Progenitor cell of endocrine pancreas (in vitro differentiated cells): ENCODE results near the gene BRPF1. TPM values are rescaled to one million over a fixed set of nuclear protein-coding genes. Genes with fewer than 3 reads are reported as not detected.
A peak's percentile ranks its signal among the peaks of the same experiment; 100 is the strongest.

ENCODE experiments used
- DNase-seq: peaks from one replicate; pipeline ENCODE4 v3.0.0; 2021; ENCODE audit warnings: low spot score; ENCODE audit not compliant: unreplicated experiment
- H3K27ac Mint-ChIP-seq: 2 replicates; pipeline ENCODE4 v1.8.0; 2021; ENCODE audit warnings: mild to moderate bottlenecking, moderate library complexity, mixed read lengths
- H3K27me3 Mint-ChIP-seq: 2 replicates; pipeline ENCODE4 v1.8.0; 2021; ENCODE audit warnings: mixed read lengths
- H3K36me3 Mint-ChIP-seq: 2 replicates; pipeline ENCODE4 v1.8.0; 2022; ENCODE audit warnings: mixed read lengths; ENCODE audit not compliant: insufficient read depth
- H3K4me1 Mint-ChIP-seq: 2 replicates; pipeline ENCODE4 v1.8.0; 2021; ENCODE audit warnings: low read depth, mixed read lengths
- H3K4me3 Mint-ChIP-seq: 2 replicates; pipeline ENCODE4 v1.8.0; 2021; ENCODE audit warnings: low read depth, mild to moderate bottlenecking, moderate library complexity, mixed read lengths
- H3K9me3 Mint-ChIP-seq: 2 replicates; pipeline ENCODE4 v1.8.0; 2021; ENCODE audit warnings: low read depth, mixed read lengths
- total RNA-seq: library from RNA; stranded (reverse); gene quantifications from 2 replicates; pipeline ENCODE4 v1.2.1, GENCODE V29; 2021
- TF ChIP-seq, protein P1 (sequence below): fragments of 200-600 bp; sonication (generic); IDR thresholded peaks from one replicate; pipeline ENCODE4 v1.5.0; 2021; ENCODE audit warnings: antibody characterized with exemption, mild to moderate bottlenecking; ENCODE audit not compliant: unreplicated experiment

BRPF1 gene
- total RNA-seq, 1 donor from 2014 or later: 25.6 TPM

DNA sequence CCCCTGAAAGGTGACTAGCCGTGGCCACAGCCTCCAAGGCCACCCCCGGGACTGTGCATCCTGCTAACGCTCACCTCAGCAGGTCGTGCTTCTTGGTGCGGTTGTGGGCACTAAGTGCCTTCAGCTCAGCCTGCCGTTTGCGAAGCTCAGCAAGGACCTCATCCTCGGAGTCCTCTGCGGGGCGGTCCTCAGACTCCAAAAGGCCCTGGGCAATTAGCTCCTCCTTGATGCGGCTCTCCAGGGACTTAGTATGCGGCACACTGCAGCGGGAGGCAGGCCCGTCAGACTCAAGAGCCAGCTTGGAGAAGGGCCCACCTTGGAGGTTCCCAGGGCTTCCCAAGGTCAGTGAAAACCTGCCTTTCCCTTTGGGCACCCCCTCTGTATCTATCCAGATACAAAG, 52.4 kb downstream of the BRPF1 start:
- Mint-ChIP-seq H3K27ac (no peak overlapping the region), H3K4me3 (no peak overlapping the region), H3K9me3 (no peaks in the 10 kb centered on the region), H3K36me3 (peaks cover 26% of the 10 kb centered on the region), H3K4me1 (no peaks in the 10 kb centered on the region), H3K27me3 (no peaks in the 10 kb centered on the region)
- no peak for DNase-seq
- TF ChIP-seq, protein P1, sequence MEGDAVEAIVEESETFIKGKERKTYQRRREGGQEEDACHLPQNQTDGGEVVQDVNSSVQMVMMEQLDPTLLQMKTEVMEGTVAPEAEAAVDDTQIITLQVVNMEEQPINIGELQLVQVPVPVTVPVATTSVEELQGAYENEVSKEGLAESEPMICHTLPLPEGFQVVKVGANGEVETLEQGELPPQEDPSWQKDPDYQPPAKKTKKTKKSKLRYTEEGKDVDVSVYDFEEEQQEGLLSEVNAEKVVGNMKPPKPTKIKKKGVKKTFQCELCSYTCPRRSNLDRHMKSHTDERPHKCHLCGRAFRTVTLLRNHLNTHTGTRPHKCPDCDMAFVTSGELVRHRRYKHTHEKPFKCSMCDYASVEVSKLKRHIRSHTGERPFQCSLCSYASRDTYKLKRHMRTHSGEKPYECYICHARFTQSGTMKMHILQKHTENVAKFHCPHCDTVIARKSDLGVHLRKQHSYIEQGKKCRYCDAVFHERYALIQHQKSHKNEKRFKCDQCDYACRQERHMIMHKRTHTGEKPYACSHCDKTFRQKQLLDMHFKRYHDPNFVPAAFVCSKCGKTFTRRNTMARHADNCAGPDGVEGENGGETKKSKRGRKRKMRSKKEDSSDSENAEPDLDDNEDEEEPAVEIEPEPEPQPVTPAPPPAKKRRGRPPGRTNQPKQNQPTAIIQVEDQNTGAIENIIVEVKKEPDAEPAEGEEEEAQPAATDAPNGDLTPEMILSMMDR: no peak

DNA sequence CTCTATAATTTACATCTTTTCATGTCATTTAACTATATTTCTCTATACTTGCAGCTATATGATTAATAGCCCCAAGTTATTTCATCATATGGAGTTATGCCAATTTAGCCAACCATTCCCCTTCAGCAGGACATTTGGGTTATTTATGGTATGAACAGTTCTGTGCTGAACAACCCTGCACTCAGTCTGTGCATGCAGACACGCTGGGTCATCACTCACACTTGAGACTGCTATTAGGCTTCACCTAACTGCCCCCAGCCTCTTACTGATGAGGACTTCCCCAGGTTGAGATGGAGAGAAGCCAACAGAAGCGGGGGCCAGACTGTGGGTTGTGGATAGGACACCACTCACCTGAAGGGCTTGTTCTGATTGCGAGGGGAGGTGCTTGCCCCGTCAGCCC, 53.4 kb downstream of the BRPF1 start:
- no peaks in the 10 kb centered on the region for H3K4me1 Mint-ChIP-seq
- H3K4me3 Mint-ChIP-seq: no peak overlapping the region
- H3K27ac Mint-ChIP-seq: no peak overlapping the region
- H3K36me3 Mint-ChIP-seq: peaks cover 31% of the 10 kb centered on the region
- no peaks in the 10 kb centered on the region for H3K27me3 Mint-ChIP-seq
- no peak for DNase-seq
- no peaks in the 10 kb centered on the region for H3K9me3 Mint-ChIP-seq
- TF ChIP-seq, protein P1: no peak

DNA sequence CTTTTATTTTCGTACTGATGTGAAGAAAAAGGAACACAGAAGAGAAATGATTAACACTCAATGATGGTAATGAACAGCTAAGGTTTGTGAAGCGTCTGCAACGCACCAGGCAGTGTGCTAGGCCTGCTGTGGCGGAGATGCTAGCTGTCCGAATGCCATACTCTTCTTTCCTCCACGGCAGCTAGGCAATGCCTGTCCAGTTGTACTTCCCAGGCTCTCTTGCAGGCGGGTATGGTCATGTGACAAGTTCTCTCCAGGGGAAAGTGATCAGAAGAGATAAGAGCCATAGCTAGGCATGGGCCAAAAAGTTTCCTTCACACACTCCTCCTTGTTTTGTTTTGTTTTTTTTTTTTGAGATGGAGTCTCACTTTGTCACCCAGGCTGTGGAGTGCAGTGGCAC, 54.1 kb downstream of the BRPF1 start:
- no peaks in the 10 kb centered on the region for H3K9me3 Mint-ChIP-seq
- TF ChIP-seq, protein P1: no peak
- H3K27ac Mint-ChIP-seq: no peak overlapping the region
- no peak for DNase-seq
- H3K4me1 Mint-ChIP-seq: no peaks in the 10 kb centered on the region
- no peak overlapping the region for H3K4me3 Mint-ChIP-seq
- H3K27me3 Mint-ChIP-seq: no peaks in the 10 kb centered on the region
- H3K36me3 Mint-ChIP-seq: peaks cover 33% of the 10 kb centered on the region

DNA sequence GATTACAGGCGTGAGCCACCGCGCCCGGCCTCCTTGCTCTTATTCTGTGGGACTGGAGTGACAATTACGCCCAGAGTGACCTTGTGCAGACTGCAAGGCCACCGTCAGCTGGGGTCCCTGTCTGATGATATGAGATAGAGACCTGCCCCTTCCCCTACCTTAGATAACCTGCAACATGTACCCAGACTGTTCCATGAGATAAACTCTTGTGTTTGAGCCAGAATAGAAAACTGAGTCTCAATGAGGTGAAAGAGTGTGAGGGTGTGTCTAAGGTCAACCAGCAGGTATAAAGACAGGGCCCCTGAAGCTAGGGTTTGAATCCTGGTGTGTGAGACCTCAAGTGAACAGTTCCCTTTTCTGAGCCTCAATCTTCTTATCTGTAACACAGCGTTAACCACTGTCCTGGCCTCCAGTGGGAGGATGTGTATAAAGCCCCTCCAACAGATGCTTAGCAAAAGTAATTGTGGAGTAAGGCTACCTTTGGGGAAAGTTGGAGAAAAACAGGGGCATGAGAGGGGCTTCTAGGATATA, 54.7 kb downstream of the BRPF1 start:
- Mint-ChIP-seq H3K9me3 (no peaks in the 10 kb centered on the region), H3K27ac (no peak overlapping the region), H3K27me3 (no peaks in the 10 kb centered on the region), H3K36me3 (peaks cover 33% of the 10 kb centered on the region), H3K4me3 (no peak overlapping the region), H3K4me1 (no peaks in the 10 kb centered on the region)
- TF ChIP-seq, protein P1: no peak
- DNase-seq: no peak

DNA sequence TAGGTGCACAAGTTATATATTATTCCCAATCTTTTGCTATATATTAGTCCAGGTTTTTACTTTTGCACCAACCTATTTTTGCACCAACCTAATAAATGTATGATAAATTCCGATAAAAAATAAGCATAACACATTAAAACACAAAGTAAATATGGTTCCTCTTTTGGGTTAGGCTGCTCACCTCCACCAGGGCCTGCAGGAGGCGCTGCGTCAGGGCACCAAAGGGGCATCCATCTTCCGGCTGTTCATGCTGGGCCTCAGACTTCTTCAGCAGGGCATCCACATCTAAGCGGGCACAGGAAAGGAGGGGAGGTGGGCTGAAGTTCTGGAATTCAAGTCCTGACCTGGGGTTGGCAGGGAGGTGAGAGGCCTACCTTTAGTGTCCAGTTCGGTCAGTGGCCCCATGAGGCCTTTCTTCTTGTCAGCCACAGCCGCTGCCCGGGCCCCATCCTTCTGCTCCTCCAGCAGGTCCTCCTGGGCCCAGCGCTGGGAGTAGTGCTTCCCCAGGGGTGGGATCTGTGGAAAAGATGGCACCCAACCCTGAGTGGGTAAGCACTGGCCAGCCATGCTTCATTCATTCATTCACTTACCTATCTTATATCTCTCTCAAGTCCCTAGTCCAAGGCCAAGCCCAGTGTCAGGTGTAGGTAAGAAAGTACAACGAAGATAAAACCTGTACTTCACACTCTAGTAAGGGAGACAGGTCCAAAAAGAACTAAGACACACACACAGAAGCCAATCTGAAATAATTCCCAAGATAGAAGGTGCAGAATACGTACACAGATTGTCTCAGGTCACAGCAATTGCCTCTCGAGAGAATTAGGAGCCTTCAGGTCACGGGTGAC, 55.5 kb downstream of the BRPF1 start:
- H3K27me3 Mint-ChIP-seq: no peaks in the 10 kb centered on the region
- TF ChIP-seq, protein P1: peak; percentile 49
- DNase-seq: no peak
- H3K4me1 Mint-ChIP-seq: peaks cover 4% of the 10 kb centered on the region
- H3K9me3 Mint-ChIP-seq: no peaks in the 10 kb centered on the region
- no peak overlapping the region for H3K4me3 Mint-ChIP-seq
- peaks cover 33% of the 10 kb centered on the region for H3K36me3 Mint-ChIP-seq
- H3K27ac Mint-ChIP-seq: no peak overlapping the region
